ENCODE results near the gene CACNA1C.

DNA sequence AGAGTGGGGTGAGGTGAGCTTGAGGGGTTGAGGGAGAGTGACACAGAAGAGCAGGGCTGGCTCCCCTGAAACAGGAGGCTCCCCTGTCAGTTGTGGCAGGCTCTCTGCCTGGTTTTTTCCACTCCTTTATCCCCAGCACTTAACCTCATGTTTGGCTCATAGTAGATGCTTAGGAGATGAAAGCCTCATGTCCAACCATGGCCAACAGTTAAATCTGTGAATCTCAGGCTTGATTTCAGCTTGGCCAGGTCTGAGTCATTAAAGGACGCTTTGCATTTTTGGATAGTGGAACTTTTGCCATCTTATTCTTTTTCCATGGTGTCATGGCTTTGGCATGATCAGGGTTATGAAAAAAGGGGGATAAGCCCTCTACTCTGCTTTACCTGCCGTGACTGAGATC, 117.2 kb downstream of the CACNA1C start:
- no peak for TF ChIP-seq POLR2A (IDR thresholded peaks at IDR 0.05)
- no peak for TF ChIP-seq CTCF (IDR thresholded peaks at IDR 0.05)
